ENCODE data around the gene LYRM4.

DNA sequence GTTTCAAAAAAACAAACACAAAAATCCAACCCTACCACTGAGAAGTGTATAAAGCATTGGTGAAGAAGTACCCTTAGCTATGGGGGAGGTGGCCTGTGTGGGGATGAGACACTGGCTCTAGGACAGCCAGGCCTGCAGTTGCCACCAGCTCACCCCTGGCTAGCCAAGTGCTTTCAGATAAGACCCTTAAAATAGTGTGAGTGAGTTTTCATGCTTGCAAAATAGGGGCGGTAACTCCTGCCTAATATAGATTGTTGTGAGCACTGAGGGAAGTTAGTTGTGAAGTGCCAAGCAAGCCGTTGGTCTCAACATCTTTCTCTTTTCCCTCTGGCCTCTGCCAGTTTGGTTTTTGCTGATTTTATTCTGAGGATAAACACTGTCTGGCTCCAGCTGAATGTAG, 164.3 kb downstream of the LYRM4 start:
- TF ChIP-seq CTCF (IDR thresholded peaks at IDR 0.05) = no peak
- no peak for TF ChIP-seq POLR2A (IDR thresholded peaks at IDR 0.05)
- no peak for TF ChIP-seq POLR2AphosphoS5 (IDR thresholded peaks at IDR 0.05; ENCODE audit: insufficient read depth in 1 of 2, low read depth in 1 of 2)
